AG09309 (cell line): ENCODE results near the gene IL3.

Source experiments
- DNase-seq: peaks from one replicate; pipeline ENCODE4 v3.0.0-alpha.2; 2010; ENCODE audit warnings: low read depth
- H3K4me3 ChIP-seq: 2 replicates; pipeline ENCODE4 v1.5.1; 2011; ENCODE audit warnings: mild to moderate bottlenecking, low read depth, low read length, moderate library complexity; ENCODE audit not compliant: control insufficient read depth
- TF ChIP-seq, protein P1 (sequence below): IDR thresholded peaks from 2 replicates; pipeline ENCODE4 v1.5.1; 2011; ENCODE audit warnings: mild to moderate bottlenecking, low read depth, low read length, inconsistent platforms; ENCODE audit not compliant: insufficient read depth, control insufficient read depth; ENCODE audit errors: missing control alignments

The IL3 gene

GRCh38 chr5:132025403-132025971 lies 35.0 kb upstream of the IL3 start:
- TF ChIP-seq, protein P1, sequence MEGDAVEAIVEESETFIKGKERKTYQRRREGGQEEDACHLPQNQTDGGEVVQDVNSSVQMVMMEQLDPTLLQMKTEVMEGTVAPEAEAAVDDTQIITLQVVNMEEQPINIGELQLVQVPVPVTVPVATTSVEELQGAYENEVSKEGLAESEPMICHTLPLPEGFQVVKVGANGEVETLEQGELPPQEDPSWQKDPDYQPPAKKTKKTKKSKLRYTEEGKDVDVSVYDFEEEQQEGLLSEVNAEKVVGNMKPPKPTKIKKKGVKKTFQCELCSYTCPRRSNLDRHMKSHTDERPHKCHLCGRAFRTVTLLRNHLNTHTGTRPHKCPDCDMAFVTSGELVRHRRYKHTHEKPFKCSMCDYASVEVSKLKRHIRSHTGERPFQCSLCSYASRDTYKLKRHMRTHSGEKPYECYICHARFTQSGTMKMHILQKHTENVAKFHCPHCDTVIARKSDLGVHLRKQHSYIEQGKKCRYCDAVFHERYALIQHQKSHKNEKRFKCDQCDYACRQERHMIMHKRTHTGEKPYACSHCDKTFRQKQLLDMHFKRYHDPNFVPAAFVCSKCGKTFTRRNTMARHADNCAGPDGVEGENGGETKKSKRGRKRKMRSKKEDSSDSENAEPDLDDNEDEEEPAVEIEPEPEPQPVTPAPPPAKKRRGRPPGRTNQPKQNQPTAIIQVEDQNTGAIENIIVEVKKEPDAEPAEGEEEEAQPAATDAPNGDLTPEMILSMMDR: no peak
- H3K4me3 ChIP-seq: no peak overlapping the region
- DNase-seq: no peak

DNA sequence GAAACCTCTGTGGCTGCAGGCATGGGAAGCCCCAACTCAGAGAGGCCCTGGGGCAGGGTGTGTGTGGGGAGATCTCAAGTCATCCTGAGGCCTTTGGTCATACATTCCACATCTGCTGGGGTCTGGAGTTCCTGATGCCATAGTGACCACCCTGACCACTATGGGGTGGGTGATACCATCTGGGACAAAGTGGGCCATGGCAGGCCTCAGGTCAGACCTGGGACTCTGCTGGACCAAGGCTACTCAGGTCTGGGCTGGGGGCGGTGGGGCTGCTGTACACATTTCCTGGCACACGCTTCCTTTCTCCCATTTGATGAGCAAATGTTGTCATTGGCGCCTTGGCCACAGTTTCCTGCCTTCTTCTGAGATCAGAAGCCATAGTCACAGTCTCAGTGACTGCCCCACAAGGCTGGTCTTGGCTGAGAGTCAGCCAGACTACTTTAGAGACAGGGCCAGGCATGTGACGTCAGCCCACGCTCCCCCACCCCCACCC lies 33.9 kb upstream of the IL3 start:
- no peak overlapping the region for H3K4me3 ChIP-seq
- no peak for DNase-seq
- TF ChIP-seq, protein P1: no peak

DNA sequence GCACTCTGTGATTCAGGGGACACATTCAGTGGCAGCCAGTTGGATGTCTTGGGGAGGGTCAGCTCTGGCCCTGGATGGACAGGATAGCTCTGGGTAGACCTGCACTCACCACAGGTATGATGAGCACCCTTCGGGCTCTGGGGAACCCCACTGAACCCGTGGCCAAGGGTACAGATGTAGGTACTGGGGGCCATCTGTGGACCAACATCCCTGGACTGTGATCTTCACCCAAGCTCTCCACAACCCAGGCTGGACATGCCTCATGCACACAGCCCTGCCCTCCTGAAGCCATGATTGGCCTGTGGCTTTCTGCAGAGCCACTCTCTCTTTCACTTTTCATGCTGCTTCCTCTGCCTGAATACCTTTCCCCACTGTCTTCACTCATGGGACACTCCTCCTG lies 33.4 kb upstream of the IL3 start:
- H3K4me3 ChIP-seq: no peak overlapping the region
- TF ChIP-seq, protein P1: no peak

DNA sequence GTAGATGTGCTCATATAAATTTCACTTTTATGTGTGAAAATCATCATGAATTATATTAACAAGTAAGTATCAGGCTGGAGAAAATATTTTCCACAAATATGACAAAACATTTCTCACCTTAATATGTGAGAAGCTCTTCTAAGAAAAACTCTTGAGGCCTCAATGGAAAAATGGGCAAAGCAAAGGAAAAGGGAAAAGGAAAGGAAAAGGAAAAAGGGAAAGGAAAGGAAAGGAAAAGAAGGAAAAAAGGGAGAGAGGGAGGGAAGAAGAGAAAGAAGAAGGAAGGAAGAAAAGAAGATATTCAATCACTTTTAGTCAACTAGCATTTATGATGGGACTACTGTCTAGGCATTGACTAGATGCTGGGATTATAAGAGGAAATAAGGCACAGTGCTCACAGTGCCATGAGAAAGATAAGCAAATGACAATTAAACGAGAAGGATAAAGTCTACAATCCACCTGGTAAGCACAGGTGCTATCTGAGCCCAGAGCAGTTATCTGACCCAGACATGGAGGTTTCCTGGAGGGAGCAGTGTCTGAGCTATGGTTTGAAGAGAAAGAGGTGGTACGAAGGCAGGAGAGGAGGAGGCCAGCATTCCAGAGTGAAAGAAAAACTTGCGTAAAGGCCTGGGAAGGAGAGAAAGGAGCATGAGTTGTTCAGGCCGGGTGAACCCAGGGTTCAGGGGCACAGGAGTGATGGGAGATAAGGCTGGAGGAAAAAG lies 30.7 kb upstream of the IL3 start:
- no peak overlapping the region for H3K4me3 ChIP-seq
- TF ChIP-seq, protein P1: no peak
- no peak for DNase-seq

More for the DNA sequence above, 33.4 kb upstream of the IL3 start:
- DNase-seq: no peak

DNA sequence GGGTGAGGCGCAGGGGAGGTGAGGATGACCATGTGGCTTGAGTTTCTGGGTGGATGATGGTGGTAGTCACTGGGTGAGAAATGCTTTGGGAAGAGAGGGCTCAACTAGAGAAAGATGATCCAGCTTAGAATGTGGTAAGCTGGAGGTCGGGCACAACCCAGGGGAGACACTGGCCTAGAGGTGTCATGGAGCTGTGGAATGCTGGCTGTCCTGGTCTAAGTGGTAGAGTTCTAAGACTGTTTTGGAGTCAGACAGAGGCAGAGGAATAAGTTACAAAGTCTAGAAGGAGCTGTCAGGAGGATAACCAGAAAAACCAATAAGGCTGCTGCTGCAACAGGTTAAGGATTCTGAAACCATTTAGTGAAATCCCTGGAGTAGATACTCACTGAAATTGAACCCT lies 29.8 kb upstream of the IL3 start:
- no peak overlapping the region for H3K4me3 ChIP-seq
- DNase-seq: no peak
- TF ChIP-seq, protein P1: no peak

GRCh38 chr5:132032196-132032595 lies 28.3 kb upstream of the IL3 start:
- H3K4me3 ChIP-seq: no peak overlapping the region
- no peak for DNase-seq
- TF ChIP-seq, protein P1: no peak
